SK-N-MC (cell line): Measurements from ENCODE around the gene CD28.

Experiments
- DNase-seq: peaks from one replicate; pipeline ENCODE4 v3.0.0-alpha.2; 2011; ENCODE audit warnings: low read depth, low spot score
- H3K27ac ChIP-seq: fragments of 200-600 bp; sonication (generic); 2 replicates; pipeline ENCODE4 v1.5.1; 2016; ENCODE audit warnings: mixed run types
- H3K36me3 ChIP-seq: fragments of 200-600 bp; sonication (generic); 2 replicates; pipeline ENCODE4 v1.6.1; 2017; ENCODE audit warnings: antibody characterized with exemption, low read length, mixed read lengths; ENCODE audit not compliant: insufficient read depth
- H3K4me3 ChIP-seq: fragments of 200-600 bp; sonication (generic); 2 replicates; pipeline ENCODE4 v1.5.1; 2016
- H3K9ac ChIP-seq: fragments of 200-600 bp; sonication (generic); 2 replicates; pipeline ENCODE4 v1.8.0; 2017; ENCODE audit warnings: mixed run types, mixed read lengths; ENCODE audit not compliant: insufficient read length
- H3K9me3 ChIP-seq: fragments of 200-600 bp; sonication (generic); 2 replicates; pipeline ENCODE4 v1.6.1; 2017; ENCODE audit warnings: low read depth, mild to moderate bottlenecking, antibody characterized with exemption, low read length, moderate library complexity, mixed read lengths
- EZH2 ChIP-seq: fragments of 200-600 bp; sonication (generic); IDR thresholded peaks from one replicate; pipeline ENCODE4 v1.6.1; 2017; ENCODE audit warnings: antibody characterized with exemption
- FOXP2 ChIP-seq: optimal IDR thresholded peaks from 2 replicates; pipeline ENCODE3; 2011; ENCODE audit warnings: mild to moderate bottlenecking, moderate library complexity; ENCODE audit not compliant: insufficient read depth; ENCODE audit errors: extremely low read length, control extremely low read depth
- POLR2AphosphoS5 ChIP-seq: IDR thresholded peaks from 2 replicates; pipeline ENCODE4 v1.6.1; 2012; ENCODE audit warnings: mild to moderate bottlenecking, low read depth, low read length, borderline replicate concordance

Gene CD28

DNA sequence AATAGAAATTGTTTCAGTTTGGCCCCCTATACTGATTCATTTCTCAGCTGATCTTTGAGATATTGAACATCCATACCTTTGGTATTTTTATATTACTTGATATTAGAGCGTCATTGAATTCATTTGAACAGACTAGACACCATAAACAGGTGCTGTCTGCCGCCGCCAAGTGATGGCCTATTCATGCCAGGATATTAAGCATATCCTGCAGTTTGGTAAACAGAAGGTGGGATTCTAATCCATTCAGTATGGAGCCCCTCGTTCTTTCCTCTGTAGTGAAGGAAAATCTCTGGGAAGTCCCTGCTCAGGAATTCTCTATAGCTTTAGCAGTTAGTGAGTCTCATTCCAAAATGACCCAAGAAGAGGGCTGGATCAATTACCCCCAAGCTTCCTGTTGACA lies 23.0 kb upstream of the CD28 start:
- Histone ChIP-seq H3K4me3 (no peak overlapping the region), H3K9me3 (no peaks in the 10 kb centered on the region), H3K9ac (no peak overlapping the region), H3K27ac (no peak overlapping the region), H3K36me3 (no peaks in the 10 kb centered on the region)
- no peak for DNase-seq
- TF ChIP-seq EZH2 (no peak), FOXP2 (no peak), POLR2AphosphoS5 (no peak)

GRCh38 chr2:203683932-203684556 lies 22.4 kb upstream of the CD28 start:
- Histone ChIP-seq H3K27ac (no peak overlapping the region), H3K9ac (no peak overlapping the region), H3K4me3 (no peak overlapping the region), H3K9me3 (no peaks in the 10 kb centered on the region), H3K36me3 (no peaks in the 10 kb centered on the region)
- TF ChIP-seq POLR2AphosphoS5 (no peak), FOXP2 (no peak), EZH2 (no peak)
- no peak for DNase-seq

GRCh38 chr2:203685081-203685621 lies 21.3 kb upstream of the CD28 start:
- TF ChIP-seq POLR2AphosphoS5 (no peak), EZH2 (no peak)
- no peak overlapping the region for H3K4me3 ChIP-seq
- no peaks in the 10 kb centered on the region for H3K36me3 ChIP-seq
- H3K27ac ChIP-seq: no peak overlapping the region
- DNase-seq: no peak
- H3K9me3 ChIP-seq: no peaks in the 10 kb centered on the region
- no peak overlapping the region for H3K9ac ChIP-seq

GRCh38 chr2:203685789-203686420 lies 20.5 kb upstream of the CD28 start:
- Histone ChIP-seq H3K27ac (no peak overlapping the region), H3K9ac (no peak overlapping the region), H3K9me3 (no peaks in the 10 kb centered on the region), H3K4me3 (no peak overlapping the region), H3K36me3 (no peaks in the 10 kb centered on the region)
- DNase-seq: no peak
- TF ChIP-seq POLR2AphosphoS5: no peak
- no peak for TF ChIP-seq FOXP2
- no peak for TF ChIP-seq EZH2

GRCh38 chr2:203687165-203687564 lies 19.3 kb upstream of the CD28 start:
- Histone ChIP-seq H3K9me3 (no peaks in the 10 kb centered on the region), H3K36me3 (no peaks in the 10 kb centered on the region), H3K4me3 (no peak overlapping the region), H3K9ac (no peak overlapping the region), H3K27ac (no peak overlapping the region)
- TF ChIP-seq FOXP2 (no peak), POLR2AphosphoS5 (no peak), EZH2 (no peak)
- DNase-seq: no peak

GRCh38 chr2:203688798-203689197 lies 17.6 kb upstream of the CD28 start:
- Histone ChIP-seq H3K9me3 (no peaks in the 10 kb centered on the region), H3K27ac (no peak overlapping the region), H3K4me3 (no peak overlapping the region), H3K36me3 (no peaks in the 10 kb centered on the region), H3K9ac (no peak overlapping the region)
- TF ChIP-seq EZH2 (no peak), POLR2AphosphoS5 (no peak), FOXP2 (no peak)
- DNase-seq: no peak

DNA sequence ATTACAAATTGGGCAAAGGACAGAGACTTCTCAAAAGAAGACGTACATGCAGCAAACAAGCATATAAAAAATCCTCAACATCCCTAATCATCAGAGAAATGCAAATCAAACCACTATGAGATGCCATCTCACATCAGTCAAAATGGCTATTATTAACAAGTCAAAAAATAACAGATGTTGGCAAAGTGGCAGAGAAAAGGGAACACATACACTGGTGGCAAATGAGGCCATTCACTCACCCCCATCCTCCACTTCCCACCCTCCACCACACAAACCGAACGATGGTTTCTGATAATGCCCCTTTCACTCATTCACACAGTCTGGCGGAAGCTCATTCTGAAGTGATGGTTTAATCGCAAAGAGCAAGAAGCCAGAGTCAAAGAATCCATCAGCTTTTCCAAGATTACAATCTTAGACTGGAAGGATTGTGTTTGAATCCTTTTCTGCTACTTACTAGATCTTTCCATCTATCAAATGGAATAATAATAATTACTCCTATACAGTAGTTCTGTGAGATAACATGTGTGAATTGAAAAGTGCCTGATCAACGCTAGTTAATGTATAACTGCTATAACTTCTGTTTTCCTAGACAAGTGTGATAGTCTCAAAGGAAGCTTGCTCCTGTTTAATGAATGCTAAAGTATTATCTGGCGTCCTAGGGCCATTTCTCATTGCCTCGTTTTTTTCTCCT lies 16.9 kb upstream of the CD28 start:
- H3K36me3 ChIP-seq: no peaks in the 10 kb centered on the region
- H3K9me3 ChIP-seq: no peaks in the 10 kb centered on the region
- no peak overlapping the region for H3K4me3 ChIP-seq
- no peak for DNase-seq
- no peak overlapping the region for H3K27ac ChIP-seq
- H3K9ac ChIP-seq: no peak overlapping the region
- TF ChIP-seq EZH2 (no peak), POLR2AphosphoS5 (no peak), FOXP2 (no peak)

- no peak overlapping the region for H3K4me3 ChIP-seq
- H3K36me3 ChIP-seq: no peaks in the 10 kb centered on the region
- TF ChIP-seq POLR2AphosphoS5 (no peak), EZH2 (no peak), FOXP2 (no peak)
- H3K27ac ChIP-seq: no peak overlapping the region
- no peak overlapping the region for H3K9ac ChIP-seq
- no peaks in the 10 kb centered on the region for H3K9me3 ChIP-seq
- no peak for DNase-seq
Measured at GRCh38 chr2:203690117-203690431, 16.4 kb upstream of the CD28 start.
